GM12873 (cell line): ENCODE data around the gene TNFRSF6B.

ENCODE experiments used
- CTCF ChIP-seq: IDR thresholded peaks from 2 replicates; pipeline ENCODE4 v1.5.1; 2012; ENCODE audit warnings: low read depth, mild to moderate bottlenecking, moderate library complexity, low read length, control low read depth; ENCODE audit not compliant: insufficient read depth; ENCODE audit errors: missing control alignments

The TNFRSF6B gene

GRCh38 chr20:63740070-63740626 is 43.7 kb downstream of the TNFRSF6B start:
- TF ChIP-seq CTCF = no peak

- no peak for TF ChIP-seq CTCF
Measured at GRCh38 chr20:63740627-63741353, 44.3 kb downstream of the TNFRSF6B start.

GRCh38 chr20:63741354-63741675 is 44.9 kb downstream of the TNFRSF6B start:
- TF ChIP-seq CTCF = no peak

- no peak for TF ChIP-seq CTCF
Measured at GRCh38 chr20:63741676-63742380, 45.4 kb downstream of the TNFRSF6B start.

GRCh38 chr20:63742381-63743024 is 46.1 kb downstream of the TNFRSF6B start:
- TF ChIP-seq CTCF = no peak

GRCh38 chr20:63743210-63743970 is 46.9 kb downstream of the TNFRSF6B start:
- TF ChIP-seq CTCF = no peak
